Thyroid gland (tissue), 4 donors: ENCODE data around the gene SOCS7.

Experiments
- POLR2A ChIP-seq, 2 donors: fragments of 450-650 bp; IDR thresholded peaks; one replicate each; pipeline ENCODE4 v1.6.1; 2017; ENCODE audit warnings: antibody characterized with exemption in 2 of 2, mild to moderate bottlenecking in 2 of 2, moderate library complexity in 1 of 2
- TF ChIP-seq, protein P1 (sequence below), 6 experiments: fragments of 200-600 bp in 3 of 6; fragments of 450-650 bp in 3 of 6; sonication (generic) in 3 of 6; IDR thresholded peaks; one replicate each; pipeline ENCODE4 v1.5.1; 2016 to 2019; ENCODE audit warnings: antibody characterized with exemption in 6 of 6, mild to moderate bottlenecking in 2 of 6, inconsistent platforms in 1 of 6, moderate library complexity in 1 of 6

DNA sequence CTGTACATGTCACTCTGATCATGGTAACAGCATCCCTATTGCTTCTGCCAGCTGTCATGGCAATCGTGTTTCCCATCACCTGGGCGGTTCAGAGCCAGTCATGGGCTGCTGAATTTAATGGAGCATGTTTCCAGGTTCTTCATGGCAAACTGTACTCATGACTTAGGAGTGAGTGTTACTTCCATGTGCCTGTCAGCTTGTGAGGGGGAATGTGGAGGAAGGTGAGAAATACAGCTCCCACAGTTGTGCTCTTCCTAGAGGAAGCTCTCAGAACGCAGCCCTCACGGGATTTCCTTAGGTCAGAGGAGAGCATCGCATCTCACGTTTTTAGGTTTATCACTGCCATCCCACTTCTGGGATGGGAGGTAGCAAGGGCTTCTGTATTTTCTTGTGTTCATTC lies 48.6 kb downstream of the SOCS7 start:
- TF ChIP-seq, protein P1, sequence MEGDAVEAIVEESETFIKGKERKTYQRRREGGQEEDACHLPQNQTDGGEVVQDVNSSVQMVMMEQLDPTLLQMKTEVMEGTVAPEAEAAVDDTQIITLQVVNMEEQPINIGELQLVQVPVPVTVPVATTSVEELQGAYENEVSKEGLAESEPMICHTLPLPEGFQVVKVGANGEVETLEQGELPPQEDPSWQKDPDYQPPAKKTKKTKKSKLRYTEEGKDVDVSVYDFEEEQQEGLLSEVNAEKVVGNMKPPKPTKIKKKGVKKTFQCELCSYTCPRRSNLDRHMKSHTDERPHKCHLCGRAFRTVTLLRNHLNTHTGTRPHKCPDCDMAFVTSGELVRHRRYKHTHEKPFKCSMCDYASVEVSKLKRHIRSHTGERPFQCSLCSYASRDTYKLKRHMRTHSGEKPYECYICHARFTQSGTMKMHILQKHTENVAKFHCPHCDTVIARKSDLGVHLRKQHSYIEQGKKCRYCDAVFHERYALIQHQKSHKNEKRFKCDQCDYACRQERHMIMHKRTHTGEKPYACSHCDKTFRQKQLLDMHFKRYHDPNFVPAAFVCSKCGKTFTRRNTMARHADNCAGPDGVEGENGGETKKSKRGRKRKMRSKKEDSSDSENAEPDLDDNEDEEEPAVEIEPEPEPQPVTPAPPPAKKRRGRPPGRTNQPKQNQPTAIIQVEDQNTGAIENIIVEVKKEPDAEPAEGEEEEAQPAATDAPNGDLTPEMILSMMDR (IDR thresholded peaks at IDR 0.05) = no peak
- TF ChIP-seq POLR2A (IDR thresholded peaks at IDR 0.05) = no peak
